Nucleus accumbens (tissue), 56 donors: Measurements from ENCODE around the gene MXD3.
"Not testable (repeated sequence)": the region's sequence is repeated elsewhere in the genome, so short reads cannot be mapped to it uniquely, and the experiment has no call there.

Experiments used
- DNase-seq, 56 donors: peaks; one replicate each; lab custom pipeline; 2025; lab: John Stamatoyannopoulos, UW

The MXD3 gene

DNA sequence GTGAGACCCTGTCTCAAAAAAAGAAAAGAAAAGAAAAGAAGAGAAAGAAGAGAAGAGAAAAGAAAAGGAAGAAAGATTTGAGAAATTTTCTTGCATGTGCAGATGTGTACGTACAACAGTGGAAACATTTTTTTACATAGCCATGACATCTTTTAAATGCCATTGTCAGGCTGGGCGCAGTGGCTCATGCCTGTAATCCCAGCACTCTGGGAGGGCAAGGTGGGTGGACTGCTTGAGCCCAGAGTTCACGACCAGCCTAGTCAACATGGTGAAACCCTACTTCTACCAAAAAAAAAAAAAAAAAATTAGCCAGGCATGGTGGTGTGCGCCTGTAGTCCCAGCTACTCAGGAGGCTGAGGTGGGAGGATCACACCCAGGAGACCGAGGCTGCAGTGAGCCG lies 33.2 kb upstream of the MXD3 start:
- no peak for DNase-seq

DNA sequence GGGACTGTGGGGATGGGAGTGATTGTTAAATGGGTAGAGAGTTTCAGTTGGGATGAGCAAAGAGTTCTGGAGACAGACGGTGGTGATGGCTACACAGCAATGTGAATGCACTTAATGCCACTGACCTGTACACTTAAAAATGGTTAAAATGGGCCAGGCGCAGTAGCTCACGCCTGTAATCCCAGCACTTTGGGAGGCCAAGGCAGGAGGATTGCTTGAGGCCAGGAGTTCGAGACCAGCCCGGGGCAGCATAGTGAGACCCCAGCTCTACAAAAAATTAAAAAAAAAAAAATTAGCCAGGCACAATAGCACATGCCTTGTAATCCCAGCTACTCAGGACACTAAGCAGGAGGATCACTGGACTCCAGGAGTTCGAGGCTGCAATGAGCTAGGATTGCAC lies 32.1 kb upstream of the MXD3 start:
- DNase-seq, result no peak

- DNase-seq, result not testable (repeated sequence)
Measured at GRCh38 chr5:177343000-177343399, 31.3 kb upstream of the MXD3 start.

DNA sequence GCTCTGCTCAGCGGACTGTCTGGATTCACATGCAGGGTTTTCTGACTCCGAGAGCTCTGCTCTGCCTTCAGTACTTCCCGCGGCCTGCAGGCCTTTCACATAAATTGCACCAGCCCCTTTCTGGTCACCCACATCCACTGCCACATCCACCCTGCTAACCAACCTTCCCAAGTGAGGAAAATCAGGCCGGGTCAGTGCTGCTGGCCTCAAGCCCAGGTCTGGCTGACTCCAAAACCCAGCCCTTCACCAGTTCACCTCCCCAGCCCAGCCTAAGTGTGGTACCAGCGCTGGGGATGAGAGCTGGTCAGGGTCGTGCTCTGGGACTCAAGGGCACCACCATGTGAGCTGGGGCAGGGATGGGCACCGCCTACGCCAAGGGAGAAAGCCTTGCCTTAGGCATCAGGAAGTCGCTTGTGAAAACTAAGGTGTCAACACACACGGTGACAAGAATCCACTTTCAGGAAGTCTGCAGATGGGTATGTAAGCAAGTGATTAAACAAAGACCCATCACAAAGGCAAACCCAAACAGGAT lies 27.5 kb upstream of the MXD3 start:
- DNase-seq, result no peak

DNA sequence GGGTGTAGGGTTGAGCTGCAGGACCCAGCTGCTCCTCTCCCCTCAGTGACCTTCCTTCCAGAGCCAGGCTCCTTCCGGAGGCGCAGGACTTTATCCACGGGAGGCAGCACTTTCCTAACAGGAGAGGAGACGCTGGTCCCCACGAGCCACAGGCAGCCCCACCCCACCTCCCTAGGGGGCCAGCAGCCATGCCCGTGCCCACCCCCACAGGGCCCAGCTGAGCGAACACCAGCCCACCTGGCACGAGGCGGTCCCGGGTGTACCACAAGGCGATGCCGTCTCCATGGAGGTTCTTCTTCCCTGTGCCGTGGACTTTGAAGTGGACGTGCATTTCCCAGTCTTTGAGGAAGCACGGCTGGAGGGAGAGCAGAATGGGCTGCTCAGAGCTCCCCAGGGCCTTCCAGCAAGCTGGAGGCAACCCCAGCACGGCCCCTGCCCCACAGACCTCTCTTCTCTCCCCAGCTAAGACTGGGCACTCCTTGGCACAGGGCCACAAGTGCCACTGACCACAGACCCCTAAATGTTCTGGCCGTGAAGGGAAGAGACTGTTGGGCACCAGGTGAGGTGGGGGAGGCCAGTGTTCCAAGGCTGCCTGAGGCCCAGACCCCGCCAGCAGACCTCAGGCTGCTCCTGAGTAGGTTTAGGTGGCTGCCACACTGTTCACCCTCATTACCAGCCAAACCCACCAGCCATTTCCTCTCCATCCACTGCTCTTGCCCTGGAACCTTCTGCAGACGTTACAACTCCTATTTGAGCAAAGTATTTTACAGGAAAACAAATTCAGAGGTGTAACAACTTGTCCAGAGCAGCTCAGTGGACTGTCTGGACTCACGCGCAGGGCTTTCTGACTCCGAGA lies 26.8 kb upstream of the MXD3 start:
- no peak for DNase-seq

GRCh38 chr5:177336603-177337494 lies 25.2 kb upstream of the MXD3 start:
- DNase-seq, result no peak

DNA sequence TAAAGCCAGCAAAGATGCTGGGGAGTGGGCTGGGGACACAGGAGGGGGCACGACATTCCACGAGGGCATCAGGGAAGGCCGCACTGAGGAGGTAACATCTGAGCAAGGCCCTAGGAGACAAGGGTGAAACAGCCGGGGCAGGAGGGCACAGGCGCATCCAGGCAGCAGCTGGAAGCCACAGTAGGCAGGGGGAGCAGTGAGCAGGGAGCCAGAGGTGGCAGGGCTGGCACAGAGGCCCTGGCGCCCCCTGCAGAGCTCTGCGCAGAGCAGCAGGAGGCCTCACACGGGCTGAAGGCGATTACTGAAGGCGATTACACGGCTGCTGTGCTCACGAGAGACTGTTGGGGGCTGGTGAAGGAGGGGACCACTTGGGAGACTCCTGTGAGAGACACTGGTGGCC lies 24.4 kb upstream of the MXD3 start:
- no peak for DNase-seq

- no peak for DNase-seq
Measured at GRCh38 chr5:177335701-177336065, 24.0 kb upstream of the MXD3 start.

DNA sequence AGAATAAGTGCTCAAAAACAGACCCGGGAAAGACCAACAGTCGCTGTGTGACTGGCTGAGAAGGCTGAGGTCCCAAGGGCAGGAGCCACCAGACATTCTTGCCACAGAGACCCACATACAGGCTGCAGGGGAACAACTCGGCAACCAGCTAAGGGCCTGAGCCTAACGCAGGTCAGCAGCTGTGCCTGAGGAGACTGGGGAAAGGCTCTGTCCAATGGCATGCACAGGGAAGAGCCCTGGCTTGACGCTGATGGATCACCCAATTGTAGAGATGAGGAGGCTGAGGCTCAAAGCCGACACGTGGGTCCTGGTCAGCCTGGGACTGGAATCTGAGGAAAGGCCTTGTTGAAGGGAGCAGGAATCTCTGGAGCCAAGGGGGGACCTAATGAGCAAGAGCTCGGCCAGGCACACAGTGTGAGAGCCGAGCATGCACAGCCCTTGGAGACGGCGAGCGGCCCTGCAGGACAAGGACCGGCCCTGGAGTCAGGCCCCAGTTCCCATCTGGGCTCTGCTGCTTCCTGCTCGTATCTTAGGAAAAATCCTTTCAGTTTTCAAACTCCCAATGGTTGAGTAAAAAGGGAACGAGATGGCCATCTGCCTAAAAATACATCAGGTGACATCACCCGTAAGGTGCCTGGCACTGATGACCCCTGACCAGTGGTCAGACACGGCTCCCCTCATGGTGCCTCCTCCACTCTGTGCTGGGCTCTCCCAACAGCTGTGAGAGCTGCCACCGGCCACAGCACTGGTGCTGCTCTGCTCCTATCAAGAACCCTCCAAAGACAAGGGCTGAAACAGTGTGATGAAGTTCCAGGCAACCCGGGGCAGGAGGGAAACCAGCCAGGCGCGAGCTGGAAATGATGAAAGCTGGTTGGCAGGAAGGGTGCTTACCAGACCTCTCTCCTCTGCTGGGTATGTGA lies 23.3 kb upstream of the MXD3 start:
- no peak for DNase-seq

DNA sequence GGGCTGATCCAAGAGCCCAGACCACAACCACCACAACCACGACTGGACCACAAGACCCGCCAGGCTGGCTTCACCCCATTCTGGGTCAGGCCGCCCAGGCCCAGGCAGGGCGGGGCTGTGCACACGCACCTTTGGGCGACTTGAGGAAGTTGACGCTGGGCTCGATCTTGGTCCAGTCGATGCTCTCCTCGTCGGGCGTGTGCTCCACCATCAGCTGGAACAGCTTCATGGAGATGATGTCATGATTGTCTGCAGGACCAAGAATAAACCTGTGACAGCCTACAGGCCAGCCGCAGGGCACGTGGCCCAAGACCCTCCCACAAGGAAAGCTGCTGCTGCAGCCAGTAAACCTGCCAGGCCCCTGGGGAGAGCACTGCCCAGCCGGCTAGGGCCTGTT lies 22.5 kb upstream of the MXD3 start:
- no peak for DNase-seq

DNA sequence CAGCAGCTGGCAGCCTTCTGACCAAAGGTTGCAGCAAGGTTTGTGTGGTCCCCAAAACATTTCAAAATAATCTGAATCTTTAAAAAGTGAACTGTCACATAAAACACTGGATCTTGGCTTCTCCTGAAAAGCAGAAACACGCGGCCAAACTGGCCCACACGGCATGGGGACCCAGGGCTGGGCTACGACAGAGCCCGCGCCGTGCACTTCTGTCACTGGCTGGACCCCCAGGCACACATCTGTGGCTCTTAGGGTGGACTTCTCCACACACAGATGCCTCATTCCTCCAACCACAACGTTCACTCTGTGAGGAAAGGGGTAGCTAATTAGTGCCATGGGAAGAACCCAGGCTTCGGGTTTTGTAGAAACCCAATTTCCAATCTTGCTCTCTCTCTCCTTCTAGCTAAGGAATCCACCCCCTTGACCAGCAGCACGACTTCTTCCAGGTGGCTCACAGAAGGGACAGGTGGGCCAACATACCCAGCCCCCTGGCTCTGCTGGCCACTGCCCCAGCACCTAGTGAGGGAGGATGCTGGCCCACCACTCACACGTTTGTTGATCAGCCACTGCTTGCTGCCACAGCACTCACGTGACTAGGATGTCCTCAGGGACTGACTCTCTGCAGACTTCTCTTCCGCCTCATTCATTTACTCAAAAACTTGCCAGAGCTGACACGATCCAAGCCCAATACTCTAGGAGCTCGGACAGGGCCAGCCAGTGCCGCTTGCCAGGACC lies 21.9 kb upstream of the MXD3 start:
- no peak for DNase-seq

GRCh38 chr5:177332896-177333260 lies 21.2 kb upstream of the MXD3 start:
- DNase-seq, result no peak

- DNase-seq, result no peak
Measured at GRCh38 chr5:177332031-177332895, 20.6 kb upstream of the MXD3 start.

GRCh38 chr5:177330991-177331842 lies 19.5 kb upstream of the MXD3 start:
- no peak for DNase-seq

- DNase-seq, result no peak
Measured at GRCh38 chr5:177329883-177330282, 18.2 kb upstream of the MXD3 start.

GRCh38 chr5:177328545-177329231 lies 17.0 kb upstream of the MXD3 start:
- DNase-seq, result no peak
